Smooth muscle cell (in vitro differentiated cells): ENCODE data around the gene LRP1B. TPM values are rescaled to one million over a fixed set of nuclear protein-coding genes. Genes with fewer than 3 reads are reported as not detected.

Experiments used
- DNase-seq: peaks from one replicate; lab custom pipeline; 2025; ENCODE audit not compliant: unreplicated experiment; lab: John Stamatoyannopoulos, UW
- H2AFZ ChIP-seq: fragments of 200-600 bp; sonication (generic); 2 replicates; pipeline ENCODE4 v1.6.0; 2016; ENCODE audit warnings: antibody characterized with exemption, low read depth, mild to moderate bottlenecking
- H3F3A ChIP-seq: fragments of 200-600 bp; sonication (generic); 2 replicates; pipeline ENCODE4 v1.6.0; 2017; ENCODE audit warnings: antibody characterized with exemption, low read depth
- H3K27ac ChIP-seq: fragments of 200-600 bp; sonication (generic); 2 replicates; pipeline ENCODE4 v1.5.1; 2016; ENCODE audit warnings: low read depth, mild to moderate bottlenecking
- H3K27me3 ChIP-seq: fragments of 200-600 bp; sonication (generic); 2 replicates; pipeline ENCODE4 v1.6.1; 2016; ENCODE audit warnings: low read depth, mild to moderate bottlenecking
- H3K36me3 ChIP-seq: fragments of 200-600 bp; sonication (generic); 2 replicates; pipeline ENCODE4 v1.5.1; 2016; ENCODE audit warnings: low read depth
- H3K4me1 ChIP-seq: fragments of 200-600 bp; sonication (generic); 2 replicates; pipeline ENCODE4 v1.5.1; 2016; ENCODE audit warnings: low read depth
- H3K4me2 ChIP-seq: fragments of 200-600 bp; sonication (generic); 2 replicates; pipeline ENCODE4 v1.6.0; 2016; ENCODE audit warnings: mild to moderate bottlenecking
- H3K4me3 ChIP-seq: fragments of 200-600 bp; sonication (generic); 2 replicates; pipeline ENCODE4 v1.5.1; 2016; ENCODE audit warnings: mild to moderate bottlenecking
- H3K79me2 ChIP-seq: fragments of 200-600 bp; sonication (generic); 2 replicates; pipeline ENCODE4 v1.6.0; 2016; ENCODE audit warnings: low read depth, mild to moderate bottlenecking
- H3K9ac ChIP-seq: fragments of 200-600 bp; sonication (generic); 2 replicates; pipeline ENCODE4 v1.6.0; 2016; ENCODE audit warnings: low read depth
- H3K9me3 ChIP-seq: fragments of 200-600 bp; sonication (generic); replicated peaks from 2 replicates; pipeline ENCODE4 v1.5.1; 2016; ENCODE audit warnings: low read depth
- H4K20me1 ChIP-seq: fragments of 200-600 bp; sonication (generic); 2 replicates; pipeline ENCODE4 v1.6.0; 2016; ENCODE audit warnings: low read depth
- WGBS: methylation state at CpG from one replicate; pipeline ENCODE4 v1.1.7; 2016; ENCODE audit warnings: low lambda C conversion rate; 5-methylcytosine and 5-hydroxymethylcytosine counted together
- polyA plus RNA-seq: library from polyadenylated mRNA; unstranded; fragments of >200 nt; fragmentation: Nextera tagmentation; extraction: Ambion mirVana; gene quantifications from 2 replicates; pipeline ENCODE4 v1.2.1, GENCODE V29; 2016
- total RNA-seq: library from RNA; depleted of rRNA; stranded (reverse); fragments of >200 nt; gene quantifications from 2 replicates; pipeline ENCODE4 v1.2.3, GENCODE V29; 2014
- TF ChIP-seq, protein P1 (sequence below): fragments of 200-600 bp; sonication (generic); IDR thresholded peaks from 2 replicates; pipeline ENCODE4 v1.5.1; 2017; ENCODE audit warnings: borderline replicate concordance, mild to moderate bottlenecking, antibody characterized with exemption; ENCODE audit not compliant: insufficient read depth, poor library complexity, severe bottlenecking

Gene LRP1B
- total and polyA plus RNA-seq, 2 experiments from 2014 or later: 0.08 to 2.9 TPM

DNA sequence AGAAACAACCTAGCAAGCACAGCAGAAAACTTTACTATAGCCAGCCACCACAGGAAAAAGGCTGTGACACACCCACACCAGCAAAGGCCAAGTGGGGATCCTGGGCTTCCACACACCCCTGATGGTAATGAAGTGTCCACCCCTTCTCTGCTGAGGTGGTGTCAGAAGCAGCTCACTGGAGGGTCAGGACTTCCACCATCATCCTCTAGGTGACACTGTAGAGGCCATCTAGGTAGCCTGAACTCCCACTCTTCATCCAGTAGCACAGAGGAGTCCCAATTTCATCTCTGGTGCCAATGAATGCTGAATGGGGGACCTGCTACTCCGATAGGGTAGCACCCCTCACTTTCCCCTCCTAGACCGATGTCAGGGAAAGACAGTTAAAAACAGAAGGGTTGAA is 1544.4 kb downstream of the LRP1B start:
- no peaks in the 10 kb centered on the region for H3K9me3 ChIP-seq
- no peaks in the 10 kb centered on the region for H3K27me3 ChIP-seq
- H3K9ac ChIP-seq: no peak overlapping the region
- no peak overlapping the region for H2AFZ ChIP-seq
- no peak overlapping the region for H3K4me3 ChIP-seq
- no peaks in the 10 kb centered on the region for H4K20me1 ChIP-seq
- H3K27ac ChIP-seq: no peak overlapping the region
- no peaks in the 10 kb centered on the region for H3K4me1 ChIP-seq
- no peak for DNase-seq
- H3F3A ChIP-seq: no peaks in the 10 kb centered on the region
- 63% methylated on average over 2 of the region's 2 CpGs for WGBS
- H3K79me2 ChIP-seq: no peaks in the 10 kb centered on the region
- no peaks in the 10 kb centered on the region for H3K36me3 ChIP-seq
- TF ChIP-seq, protein P1, sequence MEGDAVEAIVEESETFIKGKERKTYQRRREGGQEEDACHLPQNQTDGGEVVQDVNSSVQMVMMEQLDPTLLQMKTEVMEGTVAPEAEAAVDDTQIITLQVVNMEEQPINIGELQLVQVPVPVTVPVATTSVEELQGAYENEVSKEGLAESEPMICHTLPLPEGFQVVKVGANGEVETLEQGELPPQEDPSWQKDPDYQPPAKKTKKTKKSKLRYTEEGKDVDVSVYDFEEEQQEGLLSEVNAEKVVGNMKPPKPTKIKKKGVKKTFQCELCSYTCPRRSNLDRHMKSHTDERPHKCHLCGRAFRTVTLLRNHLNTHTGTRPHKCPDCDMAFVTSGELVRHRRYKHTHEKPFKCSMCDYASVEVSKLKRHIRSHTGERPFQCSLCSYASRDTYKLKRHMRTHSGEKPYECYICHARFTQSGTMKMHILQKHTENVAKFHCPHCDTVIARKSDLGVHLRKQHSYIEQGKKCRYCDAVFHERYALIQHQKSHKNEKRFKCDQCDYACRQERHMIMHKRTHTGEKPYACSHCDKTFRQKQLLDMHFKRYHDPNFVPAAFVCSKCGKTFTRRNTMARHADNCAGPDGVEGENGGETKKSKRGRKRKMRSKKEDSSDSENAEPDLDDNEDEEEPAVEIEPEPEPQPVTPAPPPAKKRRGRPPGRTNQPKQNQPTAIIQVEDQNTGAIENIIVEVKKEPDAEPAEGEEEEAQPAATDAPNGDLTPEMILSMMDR: peak; percentile 28
- H3K4me2 ChIP-seq: no peak overlapping the region

DNA sequence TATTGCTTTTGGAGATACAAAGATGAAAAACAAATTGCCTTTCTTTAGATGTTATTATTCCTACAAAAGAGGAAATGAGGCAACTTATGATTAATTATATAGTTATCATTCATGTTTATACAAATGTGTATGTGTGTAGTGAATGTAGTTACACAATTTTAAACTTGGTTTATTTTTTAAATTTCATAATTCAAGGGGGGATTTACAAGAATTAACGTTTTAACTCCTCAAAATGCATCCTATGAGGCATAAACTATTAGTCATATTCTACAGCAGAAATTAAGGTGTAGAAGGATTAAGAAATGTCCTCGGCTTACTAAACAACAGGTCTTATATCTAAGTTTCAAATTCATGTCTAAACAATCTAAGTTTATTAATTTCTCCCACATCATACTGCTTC is 1545.8 kb downstream of the LRP1B start:
- Histone ChIP-seq H3K79me2 (no peaks in the 10 kb centered on the region), H3K4me3 (no peak overlapping the region), H3K27me3 (no peaks in the 10 kb centered on the region), H2AFZ (no peak overlapping the region), H3K36me3 (no peaks in the 10 kb centered on the region), H3K4me1 (no peaks in the 10 kb centered on the region), H3K27ac (no peak overlapping the region), H3K9me3 (no peaks in the 10 kb centered on the region), H3K4me2 (no peak overlapping the region), H3K9ac (no peak overlapping the region), H3F3A (no peaks in the 10 kb centered on the region), H4K20me1 (no peaks in the 10 kb centered on the region)
- no peak for DNase-seq
- TF ChIP-seq, protein P1: no peak
- 32% methylated on average over 2 of the region's 2 CpGs for WGBS

DNA sequence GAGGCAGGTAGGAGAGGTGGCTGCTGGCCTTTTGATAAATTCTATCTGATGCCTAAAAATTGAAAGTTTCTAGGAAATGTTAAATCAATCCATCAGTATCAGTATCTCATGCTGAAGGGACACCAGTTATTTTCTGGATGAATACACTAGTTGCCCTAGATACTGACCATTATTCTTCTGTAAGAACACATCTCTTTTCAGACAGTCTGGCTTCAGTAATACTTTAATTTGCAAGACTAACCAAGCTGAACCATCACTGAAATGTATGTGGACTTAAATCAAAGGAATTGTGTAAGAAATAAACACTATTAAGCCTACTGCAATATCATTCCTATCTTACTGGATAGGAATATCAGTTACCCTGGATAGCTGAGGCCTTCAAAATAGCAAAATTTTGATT is 1546.3 kb downstream of the LRP1B start:
- H3K4me1 ChIP-seq: no peaks in the 10 kb centered on the region
- no peak overlapping the region for H3K27ac ChIP-seq
- TF ChIP-seq, protein P1: no peak
- no peaks in the 10 kb centered on the region for H4K20me1 ChIP-seq
- no peaks in the 10 kb centered on the region for H3K36me3 ChIP-seq
- H3K4me3 ChIP-seq: no peak overlapping the region
- H3F3A ChIP-seq: no peaks in the 10 kb centered on the region
- H2AFZ ChIP-seq: no peak overlapping the region
- no peak for DNase-seq
- H3K27me3 ChIP-seq: no peaks in the 10 kb centered on the region
- no peak overlapping the region for H3K4me2 ChIP-seq
- no peaks in the 10 kb centered on the region for H3K9me3 ChIP-seq
- no peak overlapping the region for H3K9ac ChIP-seq
- H3K79me2 ChIP-seq: no peaks in the 10 kb centered on the region

DNA sequence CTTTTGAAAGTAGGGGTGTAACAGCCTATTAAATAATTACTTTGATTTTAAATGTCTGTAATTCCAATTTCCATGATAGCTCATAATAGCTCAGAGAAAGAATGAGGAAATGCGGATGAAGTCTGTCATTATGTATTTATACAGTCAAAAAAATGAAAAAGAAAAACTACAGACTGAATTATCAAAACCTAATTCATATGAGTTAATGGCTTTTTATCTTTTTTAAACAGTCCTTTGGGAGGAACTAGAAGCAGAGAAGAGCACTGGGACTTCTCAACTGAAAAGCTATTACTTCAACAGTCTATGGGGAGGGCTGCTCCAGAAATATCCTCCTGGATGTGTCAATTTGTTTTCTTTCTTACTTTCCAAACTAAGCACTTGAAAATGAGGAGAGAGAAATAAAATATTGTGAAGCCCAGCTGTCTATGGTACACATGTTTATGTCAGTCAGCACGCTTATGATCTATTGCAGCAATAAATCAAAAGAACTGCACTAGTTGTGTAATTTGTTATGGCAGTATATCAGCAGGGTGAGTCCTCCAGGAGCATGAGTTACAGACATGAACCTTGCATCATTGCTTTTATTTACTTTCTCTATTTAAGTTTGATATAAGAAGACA is 1550.2 kb downstream of the LRP1B start:
- no peaks in the 10 kb centered on the region for H3K27me3 ChIP-seq
- H3K79me2 ChIP-seq: no peaks in the 10 kb centered on the region
- 90% methylated on average over 2 of the region's 2 CpGs for WGBS
- no peak overlapping the region for H2AFZ ChIP-seq
- no peaks in the 10 kb centered on the region for H3K9me3 ChIP-seq
- no peak overlapping the region for H3K27ac ChIP-seq
- TF ChIP-seq, protein P1: no peak
- H3F3A ChIP-seq: no peaks in the 10 kb centered on the region
- H3K4me3 ChIP-seq: no peak overlapping the region
- no peak overlapping the region for H3K9ac ChIP-seq
- no peak overlapping the region for H3K4me2 ChIP-seq
- no peaks in the 10 kb centered on the region for H4K20me1 ChIP-seq
- DNase-seq: no peak
- H3K4me1 ChIP-seq: no peaks in the 10 kb centered on the region
- no peaks in the 10 kb centered on the region for H3K36me3 ChIP-seq
